NCI-H146 treated with DMSO at 0.1 percent for 48 hours (cell line): ENCODE measurements around the gene DGCR8.

ENCODE experiments used
- DNase-seq: peaks from one replicate; lab custom pipeline; 2025; ENCODE audit not compliant: unreplicated experiment; lab: John Stamatoyannopoulos, UW

Gene DGCR8

GRCh38 chr22:20135806-20136602 lies 56.0 kb downstream of the DGCR8 start:
- no peak for DNase-seq

GRCh38 chr22:20136603-20136873 lies 56.5 kb downstream of the DGCR8 start:
- DNase-seq, result no peak

- DNase-seq, result no peak
Observed at GRCh38 chr22:20137113-20137512, 57.1 kb downstream of the DGCR8 start.

GRCh38 chr22:20137671-20138416 lies 57.8 kb downstream of the DGCR8 start:
- DNase-seq, result no peak

- DNase-seq, result no peak
Observed at GRCh38 chr22:20138417-20138738, 58.3 kb downstream of the DGCR8 start.

- DNase-seq, result no peak
Observed at GRCh38 chr22:20138868-20139267, 58.8 kb downstream of the DGCR8 start.

GRCh38 chr22:20139391-20140106 lies 59.5 kb downstream of the DGCR8 start:
- DNase-seq, result no peak

GRCh38 chr22:20140107-20140445 lies 60.0 kb downstream of the DGCR8 start:
- DNase-seq, result no peak

- no peak for DNase-seq
Observed at GRCh38 chr22:20140521-20140964, 60.5 kb downstream of the DGCR8 start.

GRCh38 chr22:20141186-20142077 lies 61.4 kb downstream of the DGCR8 start:
- DNase-seq, result no peak

- no peak for DNase-seq
Observed at GRCh38 chr22:20142711-20143621, 62.9 kb downstream of the DGCR8 start.

- no peak for DNase-seq
Observed at GRCh38 chr22:20143883-20144665, 64.0 kb downstream of the DGCR8 start.

GRCh38 chr22:20145206-20145831 lies 65.3 kb downstream of the DGCR8 start:
- no peak for DNase-seq

GRCh38 chr22:20145832-20146223 lies 65.8 kb downstream of the DGCR8 start:
- no peak for DNase-seq

GRCh38 chr22:20146777-20147176 lies 66.7 kb downstream of the DGCR8 start:
- DNase-seq, result no peak

GRCh38 chr22:20147237-20147988 lies 67.4 kb downstream of the DGCR8 start:
- no peak for DNase-seq

GRCh38 chr22:20148414-20148813 lies 68.4 kb downstream of the DGCR8 start:
- no peak for DNase-seq
